Naive thymus-derived CD8-positive, alpha-beta T cell (primary cell): ENCODE data around the gene LDLRAD1. TPM values are rescaled to one million over a fixed set of nuclear protein-coding genes. Genes with fewer than 3 reads are reported as not detected.
"Not testable (repeated sequence)": the region's sequence is repeated elsewhere in the genome, so short reads cannot be mapped to it uniquely, and the experiment has no call there.

Experiments used
- ATAC-seq, 2 donors: fragments of 150-1000 bp; cut with Tn5 transposase in 1 of 2; sonication (Bioruptor Pico), chemical (Tn5 transposase) in 1 of 2; 1 replicate in 1 of 2; 2 replicates in 1 of 2; pipeline ENCODE4 v1.10.0; 2021; ENCODE audit warnings: mild to moderate bottlenecking in 2 of 2, moderate library complexity in 2 of 2
- POLR2A ChIA-PET: fragments of 350-600 bp; sonication (Branson Sonifier 250); formaldehyde crosslinking; loops from one replicate; lab custom pipeline; 2021; ENCODE audit warnings: antibody characterized with exemption; lab: Charles Lee
- DNase-seq, 10 donors: peaks; one replicate each; pipeline versions ENCODE4 v3.0.0 to v3.0.0-alpha.2; 2020 to 2022
- H3K27ac Mint-ChIP-seq, 10 donors: one replicate each; pipeline ENCODE4 v1.8.0; 2020 to 2022; ENCODE audit warnings: mild to moderate bottlenecking in 10 of 10, mixed read lengths in 10 of 10, moderate library complexity in 4 of 10, inconsistent platforms in 1 of 10
- H3K27me3 Mint-ChIP-seq, 5 donors: one replicate each; pipeline ENCODE4 v1.8.0; 2021 to 2022; ENCODE audit warnings: mixed read lengths in 5 of 5
- H3K36me3 Mint-ChIP-seq, 3 donors: one replicate each; pipeline ENCODE4 v1.8.0; 2020 to 2022; ENCODE audit warnings: mixed read lengths in 3 of 3, mild to moderate bottlenecking in 2 of 3, inconsistent platforms in 1 of 3
- H3K4me1 Mint-ChIP-seq, 4 donors: one replicate each; pipeline ENCODE4 v1.8.0; 2021 to 2022; ENCODE audit warnings: mixed read lengths in 4 of 4
- H3K4me3 Mint-ChIP-seq, 10 donors: one replicate each; pipeline ENCODE4 v1.8.0; 2020 to 2022; ENCODE audit warnings: mild to moderate bottlenecking in 10 of 10, mixed read lengths in 10 of 10, moderate library complexity in 6 of 10, inconsistent platforms in 1 of 10
- H3K9me3 Mint-ChIP-seq, 9 donors: one replicate each; pipeline ENCODE4 v1.8.0; 2020 to 2022; ENCODE audit warnings: mixed read lengths in 9 of 9, mild to moderate bottlenecking in 3 of 9, inconsistent platforms in 1 of 9, moderate library complexity in 1 of 9
- polyA plus RNA-seq, 3 donors: library from polyadenylated mRNA; unstranded; fragments of 300-500 nt; fragmentation: Illumina TruSeq; gene quantifications; one replicate each; pipeline ENCODE4 v1.2.3, GENCODE V29; 2021
- total RNA-seq, 8 experiments: library from RNA in 2 of 8; stranded (reverse) in 2 of 8; gene quantifications; one replicate each; pipeline ENCODE4 v1.2.3 and lab custom pipeline; 2021 to 2026

LDLRAD1 gene
- total and polyA plus RNA-seq, 5 experiments from 2014 or later = not detected

- H3K9me3 Mint-ChIP-seq = no peaks in the 10 kb centered on the region
These were observed 4.5 kb downstream of the LDLRAD1 start for GRCh38 chr1:54013393-54014008.

DNA sequence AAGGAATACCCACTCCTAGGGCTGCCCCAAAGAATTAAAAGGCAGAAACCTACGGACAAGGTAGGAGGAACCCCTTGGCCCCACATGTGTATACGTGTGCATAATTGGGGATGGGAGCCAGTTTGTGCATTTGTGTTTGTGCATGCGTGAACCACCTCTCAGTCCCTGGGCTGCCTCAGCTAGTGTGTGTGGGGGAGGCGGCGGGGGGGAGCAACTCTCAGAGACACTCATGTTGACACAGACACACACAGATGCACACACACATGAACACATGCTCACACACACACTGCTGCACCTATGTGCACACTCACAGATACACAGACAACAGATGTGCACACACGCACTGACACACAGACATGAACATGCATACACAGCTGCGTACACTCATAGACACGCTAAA lies 5.1 kb downstream of the LDLRAD1 start:
- POLR2A ChIA-PET = interaction anchor here (0.6 kb wide), 1 partner anchor 20 kb away, joined by 5 read pairs; no protein-coding TSS in a partner anchor
- H3K4me3 Mint-ChIP-seq = peak overlapping the region in 1 of 10 donors; percentile 20
- H3K9me3 Mint-ChIP-seq = no peaks in the 10 kb centered on the region
- no peaks in the 10 kb centered on the region for H3K36me3 Mint-ChIP-seq
- no peak overlapping the region for H3K27ac Mint-ChIP-seq
- no peaks in the 10 kb centered on the region for H3K4me1 Mint-ChIP-seq
- peaks cover 6 to 15% (median 10%) of the 10 kb centered on the region in 5 donors for H3K27me3 Mint-ChIP-seq
- DNase-seq (peak in 1 of 10 donors; percentile 3), ATAC-seq (no peak)

More at GRCh38 chr1:54013393-54014008, 4.5 kb downstream of the LDLRAD1 start:
- Mint-ChIP-seq H3K4me3 (no peak overlapping the region), H3K27me3 (peaks cover 6 to 14% (median 10%) of the 10 kb centered on the region in 5 donors), H3K4me1 (no peaks in the 10 kb centered on the region), H3K27ac (peak overlapping the region in 1 of 10 donors; percentile 48), H3K36me3 (no peaks in the 10 kb centered on the region)
- ATAC-seq (no peak), DNase-seq (peak in 1 of 10 donors; percentile 10)
- POLR2A ChIA-PET = no interaction called here

DNA sequence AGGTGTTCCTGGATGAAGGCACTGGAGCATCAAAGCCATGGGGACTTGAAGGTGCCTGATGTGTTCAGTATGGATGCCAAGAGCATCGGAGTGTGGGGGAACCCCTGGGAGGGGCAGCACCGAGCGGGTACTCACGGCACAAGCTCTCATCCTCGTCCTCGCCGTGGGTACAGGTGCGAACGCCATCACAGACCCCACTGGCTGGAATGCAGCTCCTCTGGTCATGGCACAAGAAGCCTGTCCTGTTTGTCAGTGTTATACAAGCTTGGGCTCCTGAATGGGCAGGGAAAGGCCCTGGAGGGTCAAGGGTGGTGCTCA lies 6.0 kb downstream of the LDLRAD1 start:
- Mint-ChIP-seq H3K4me1 (no peaks in the 10 kb centered on the region), H3K9me3 (no peaks in the 10 kb centered on the region), H3K27me3 (peaks cover 6 to 15% (median 10%) of the 10 kb centered on the region in 5 donors), H3K27ac (no peak overlapping the region), H3K4me3 (no peak overlapping the region), H3K36me3 (no peaks in the 10 kb centered on the region)
- ATAC-seq (no peak), DNase-seq (peak in 1 of 10 donors; percentile 4)
- POLR2A ChIA-PET = no interaction called here

- no peak overlapping the region for H3K4me3 Mint-ChIP-seq
- no peaks in the 10 kb centered on the region for H3K36me3 Mint-ChIP-seq
- ATAC-seq (no peak), DNase-seq (no peak)
- POLR2A ChIA-PET = no interaction called here
- no peaks in the 10 kb centered on the region for H3K4me1 Mint-ChIP-seq
- peaks cover 6 to 17% (median 10%) of the 10 kb centered on the region in 5 donors for H3K27me3 Mint-ChIP-seq
- H3K9me3 Mint-ChIP-seq = no peaks in the 10 kb centered on the region
- H3K27ac Mint-ChIP-seq = no peak overlapping the region
These were observed 6.5 kb downstream of the LDLRAD1 start for GRCh38 chr1:54011316-54012007.

DNA sequence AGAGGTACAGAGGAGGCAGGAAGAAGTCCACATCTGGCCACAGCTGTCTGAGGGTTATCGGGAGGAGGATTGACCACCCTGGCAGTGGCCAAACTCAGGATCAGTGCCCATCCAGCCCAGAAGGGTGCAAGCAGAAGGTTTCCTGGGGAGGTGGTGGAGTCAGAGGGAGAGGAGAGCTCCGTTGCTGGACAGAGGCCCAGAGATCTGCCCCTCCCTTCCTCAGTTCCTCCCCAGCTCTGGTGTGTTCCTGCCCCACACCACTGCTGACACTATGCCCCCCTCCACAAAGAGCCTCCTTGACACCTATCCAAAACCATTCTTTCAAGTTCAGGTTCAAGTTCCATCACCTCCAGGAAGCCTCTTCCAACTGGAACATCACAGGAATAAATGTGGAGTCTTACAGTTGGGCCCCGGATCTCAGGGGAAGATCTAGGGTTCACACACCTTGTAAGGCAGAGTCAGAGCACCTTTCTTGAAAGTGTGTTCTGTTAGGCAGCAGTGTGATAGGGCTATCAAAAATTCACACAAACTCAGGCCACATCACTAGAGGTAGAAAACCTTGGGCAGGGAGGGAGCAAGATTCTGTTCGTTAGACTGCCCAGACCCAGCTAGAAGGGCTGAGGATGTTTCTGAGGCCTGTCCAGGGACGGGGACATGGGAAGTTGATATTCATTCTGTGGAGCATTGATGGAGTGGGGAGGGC lies 7.4 kb downstream of the LDLRAD1 start:
- Mint-ChIP-seq H3K27me3 (peaks cover 6 to 18% (median 13%) of the 10 kb centered on the region in 5 donors), H3K4me1 (no peaks in the 10 kb centered on the region), H3K36me3 (no peaks in the 10 kb centered on the region), H3K27ac (no peak overlapping the region), H3K4me3 (no peak overlapping the region), H3K9me3 (no peaks in the 10 kb centered on the region)
- DNase-seq = no peak
- POLR2A ChIA-PET = no interaction called here
- no peak for ATAC-seq

DNA sequence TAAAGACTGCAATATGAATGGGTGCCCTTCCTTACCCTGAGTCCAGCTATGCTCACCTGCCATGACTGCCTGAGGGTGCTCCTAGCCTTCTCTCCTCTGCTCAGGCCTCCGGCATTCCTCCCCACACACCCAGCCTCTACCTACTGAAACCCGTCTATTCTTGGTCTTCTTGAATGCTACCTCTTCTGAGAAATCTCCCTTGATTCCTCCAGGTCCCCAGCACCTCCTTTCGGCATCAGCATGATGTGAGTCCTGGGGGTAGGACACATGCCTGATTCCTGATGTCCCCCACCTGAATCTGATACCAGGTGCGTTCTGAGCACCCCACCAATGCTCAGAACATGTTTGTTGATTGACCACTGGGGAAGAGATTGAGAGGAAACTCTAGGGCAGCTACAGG lies 8.6 kb downstream of the LDLRAD1 start:
- H3K9me3 Mint-ChIP-seq = no peaks in the 10 kb centered on the region
- no peaks in the 10 kb centered on the region for H3K4me1 Mint-ChIP-seq
- H3K4me3 Mint-ChIP-seq = no peak overlapping the region
- H3K27me3 Mint-ChIP-seq = peaks cover 6 to 18% (median 14%) of the 10 kb centered on the region in 5 donors
- DNase-seq = peak in 1 of 10 donors; percentile 6
- no peak for ATAC-seq
- POLR2A ChIA-PET = no interaction called here
- peak overlapping the region in 1 of 10 donors; percentile 70 for H3K27ac Mint-ChIP-seq
- H3K36me3 Mint-ChIP-seq = no peaks in the 10 kb centered on the region

DNA sequence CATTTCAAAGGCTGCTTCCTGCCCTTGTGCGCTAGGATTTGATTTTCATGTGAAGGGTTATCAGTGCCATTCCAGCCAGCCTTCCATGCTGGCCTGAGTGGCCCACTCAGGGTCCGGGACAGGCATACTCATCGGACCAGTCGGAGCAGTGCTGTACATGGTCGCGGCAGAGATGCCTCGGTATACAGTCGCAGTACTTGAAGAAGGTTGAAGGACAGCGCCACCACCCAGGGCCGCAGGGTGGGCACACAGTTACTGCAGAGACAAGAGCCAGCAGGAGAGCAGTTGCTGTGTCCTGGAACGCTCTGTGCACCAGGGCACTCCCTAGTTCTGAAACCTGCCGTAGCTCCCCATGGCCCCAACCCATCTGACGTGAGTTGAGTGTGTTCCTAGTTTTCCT lies 9.1 kb downstream of the LDLRAD1 start:
- Mint-ChIP-seq H3K4me1 (no peaks in the 10 kb centered on the region), H3K9me3 (no peaks in the 10 kb centered on the region), H3K27me3 (peaks cover 6 to 18% (median 14%) of the 10 kb centered on the region in 5 donors), H3K36me3 (no peaks in the 10 kb centered on the region), H3K4me3 (no peak overlapping the region), H3K27ac (no peak overlapping the region)
- DNase-seq = peak in 1 of 10 donors; percentile 7
- ATAC-seq = no peak
- POLR2A ChIA-PET = no interaction called here

GRCh38 chr1:54007613-54008012 lies 10.4 kb downstream of the LDLRAD1 start:
- Mint-ChIP-seq H3K36me3 (no peaks in the 10 kb centered on the region), H3K4me1 (no peaks in the 10 kb centered on the region), H3K4me3 (no peak overlapping the region), H3K27ac (no peak overlapping the region), H3K9me3 (peaks cover 0 to 2% (median 0%) of the 10 kb centered on the region in 9 donors), H3K27me3 (peaks cover 5 to 14% (median 8%) of the 10 kb centered on the region in 5 donors)
- DNase-seq (peak in 1 of 10 donors; percentile 10), ATAC-seq (no peak)
- POLR2A ChIA-PET = no interaction called here

- Mint-ChIP-seq H3K9me3 (peaks cover 0 to 2% (median 0%) of the 10 kb centered on the region in 9 donors), H3K27me3 (peaks cover 3 to 8% (median 7%) of the 10 kb centered on the region in 5 donors), H3K27ac (peak overlapping the region in 1 of 10 donors; percentile 31), H3K36me3 (no peaks in the 10 kb centered on the region), H3K4me3 (no peak overlapping the region), H3K4me1 (no peaks in the 10 kb centered on the region)
- ATAC-seq (no peak), DNase-seq (no peak)
- POLR2A ChIA-PET = no interaction called here
These were observed 11.5 kb downstream of the LDLRAD1 start for GRCh38 chr1:54006508-54006907.

DNA sequence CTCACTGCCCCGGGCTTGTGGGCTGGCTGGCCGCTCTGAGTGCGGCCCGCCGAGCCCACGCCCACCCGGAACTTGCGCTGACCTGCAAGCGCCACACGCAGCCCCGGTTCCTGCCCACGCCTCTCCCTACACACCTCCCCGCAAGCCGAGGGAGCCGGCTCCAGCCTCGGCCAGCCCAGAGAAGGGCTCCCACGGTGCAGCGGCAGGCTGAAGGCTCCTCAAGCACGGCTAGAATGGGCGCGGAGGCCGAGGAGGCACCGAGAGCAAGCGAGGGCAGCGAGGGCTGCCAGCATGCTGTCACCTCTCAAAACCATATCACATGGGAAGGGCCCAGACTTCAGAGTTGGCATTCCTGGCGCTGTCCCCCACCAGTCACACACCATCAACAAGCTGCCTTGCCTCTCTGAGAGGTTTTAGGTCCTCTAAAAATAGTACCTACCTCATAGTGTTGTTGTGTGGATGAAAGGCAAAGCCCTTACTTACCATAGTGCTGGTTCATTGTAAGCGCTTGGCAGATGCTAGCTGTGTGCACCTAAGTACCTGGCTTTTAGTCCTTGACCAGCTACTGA lies 13.4 kb downstream of the LDLRAD1 start:
- H3K27me3 Mint-ChIP-seq = peaks cover 3 to 8% (median 4%) of the 10 kb centered on the region in 5 donors

DNA sequence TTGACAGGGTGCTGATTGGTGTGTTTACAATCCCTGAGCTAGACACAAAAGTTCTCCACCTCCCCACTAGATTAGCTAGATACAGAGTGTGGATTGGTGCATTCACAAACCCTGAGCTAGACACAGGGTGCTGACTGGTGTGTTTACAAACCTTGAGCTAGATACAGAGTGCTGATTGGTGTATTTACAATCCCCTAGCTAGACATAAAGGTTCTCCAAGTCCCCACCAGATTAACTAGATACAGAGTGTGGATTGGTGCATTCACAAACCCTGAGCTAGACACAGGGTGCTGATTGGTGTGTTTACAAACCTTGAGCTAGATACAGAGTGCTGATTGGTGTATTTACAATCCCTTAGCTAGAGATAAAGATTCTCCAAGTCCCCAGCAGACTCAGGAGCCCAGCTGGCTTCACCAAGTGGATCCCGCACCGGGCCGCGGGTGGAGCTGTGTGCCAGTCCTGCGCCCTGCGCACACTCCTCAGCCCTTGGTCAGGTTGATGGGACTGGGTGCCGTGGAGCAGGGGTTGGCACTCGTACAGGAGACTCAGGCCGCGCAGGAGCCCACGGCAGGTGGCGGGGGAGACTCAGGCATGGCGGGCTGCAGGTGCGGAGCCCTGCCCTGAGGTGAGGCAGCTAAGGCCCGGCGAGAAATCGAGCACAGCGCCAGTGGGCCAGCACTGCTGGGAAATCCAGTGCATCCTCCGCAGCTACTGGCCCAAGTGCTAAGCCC lies 14.1 kb downstream of the LDLRAD1 start:
- DNase-seq = peak in 1 of 10 donors; percentile 17
- POLR2A ChIA-PET, H3K4me3 Mint-ChIP-seq, H3K4me1 Mint-ChIP-seq, H3K27ac Mint-ChIP-seq, H3K36me3 Mint-ChIP-seq, ATAC-seq, H3K27me3 Mint-ChIP-seq, H3K9me3 Mint-ChIP-seq: not testable (repeated sequence)

More for the DNA sequence above, 13.4 kb downstream of the LDLRAD1 start:
- POLR2A ChIA-PET = interaction anchor here (0.6 kb wide), 1 partner anchor 487 kb away, joined by 6 read pairs; no protein-coding TSS in a partner anchor
- Mint-ChIP-seq H3K9me3 (peaks cover 0 to 2% (median 0%) of the 10 kb centered on the region in 9 donors), H3K27ac (no peak overlapping the region), H3K4me1 (no peaks in the 10 kb centered on the region), H3K36me3 (no peaks in the 10 kb centered on the region), H3K4me3 (no peak overlapping the region)
- DNase-seq = peak in 1 of 10 donors; percentile 7
- no peak for ATAC-seq

DNA sequence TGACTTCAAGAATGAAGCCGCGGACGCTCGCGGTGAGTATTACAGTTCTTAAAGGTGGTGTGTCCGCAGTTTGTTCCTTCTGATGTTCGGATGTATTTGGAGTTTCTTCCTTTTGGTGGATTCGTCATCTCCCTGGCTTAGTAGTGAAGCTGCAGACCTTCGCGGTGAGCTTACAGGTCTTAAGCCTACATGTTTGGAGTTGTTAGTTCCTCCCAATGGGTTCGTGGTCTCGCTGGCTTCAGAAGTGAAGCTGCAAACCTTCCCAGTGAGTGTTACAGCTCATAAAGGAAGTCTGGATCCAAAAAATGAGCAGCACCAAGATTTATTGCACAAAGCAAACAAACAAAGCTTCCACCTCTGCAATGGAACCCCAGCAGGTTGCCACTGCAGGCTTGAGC lies 14.7 kb downstream of the LDLRAD1 start:
- POLR2A ChIA-PET = no interaction called here
- ATAC-seq = no peak
- peaks cover 0 to 2% (median 0%) of the 10 kb centered on the region in 9 donors for H3K9me3 Mint-ChIP-seq
- peak in 1 of 10 donors; percentile 3 for DNase-seq
- no peak overlapping the region for H3K27ac Mint-ChIP-seq
- H3K36me3 Mint-ChIP-seq = no peaks in the 10 kb centered on the region
- H3K4me3 Mint-ChIP-seq = no peak overlapping the region
- H3K4me1 Mint-ChIP-seq = no peaks in the 10 kb centered on the region
- H3K27me3 Mint-ChIP-seq = peaks cover 0 to 7% (median 4%) of the 10 kb centered on the region in 5 donors
